Inferior parietal cortex (tissue), 1 donor: ENCODE measurements around the gene AP5S1.
"Not testable (repeated sequence)": the region's sequence is repeated elsewhere in the genome, so short reads cannot be mapped to it uniquely, and the experiment has no call there.

Experiments
- DNase-seq: peaks from one replicate; pipeline ENCODE4 v3.0.0-alpha.2; 2016; ENCODE audit errors: extremely low spot score

The AP5S1 gene

GRCh38 chr20:3789201-3789600, 31.1 kb upstream of the AP5S1 start:
- DNase-seq = not testable (repeated sequence)

DNA sequence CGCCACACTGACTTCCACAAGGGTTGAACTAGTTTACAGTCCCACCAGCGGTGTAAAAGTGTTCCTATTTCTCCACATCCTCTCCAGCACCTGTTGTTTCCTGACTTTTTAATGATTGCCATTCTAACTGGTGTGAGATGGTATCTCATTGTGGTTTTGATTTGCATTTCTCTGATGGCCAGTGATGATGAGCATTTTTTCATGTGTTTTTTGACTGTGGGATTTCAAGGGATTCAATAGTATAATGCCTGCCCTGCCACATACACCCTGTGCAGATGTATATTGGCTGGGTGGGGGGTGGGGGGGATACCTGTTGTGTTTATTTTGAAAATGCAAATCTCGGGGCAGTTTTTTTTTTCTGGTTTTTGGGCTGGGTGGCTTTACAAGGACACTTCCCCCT, 26.2 kb upstream of the AP5S1 start:
- DNase-seq = not testable (repeated sequence)

GRCh38 chr20:3794701-3795420, 25.5 kb upstream of the AP5S1 start:
- no peak for DNase-seq

GRCh38 chr20:3795511-3796468, 24.6 kb upstream of the AP5S1 start, which contains the start of gene CDC25B:
Gene CDC25B, plus strand, starts transcription at chr20:3796310. Its CDS starts 222 bp downstream, at chr20:3796532.
- DNase-seq = peak; percentile 86

DNA sequence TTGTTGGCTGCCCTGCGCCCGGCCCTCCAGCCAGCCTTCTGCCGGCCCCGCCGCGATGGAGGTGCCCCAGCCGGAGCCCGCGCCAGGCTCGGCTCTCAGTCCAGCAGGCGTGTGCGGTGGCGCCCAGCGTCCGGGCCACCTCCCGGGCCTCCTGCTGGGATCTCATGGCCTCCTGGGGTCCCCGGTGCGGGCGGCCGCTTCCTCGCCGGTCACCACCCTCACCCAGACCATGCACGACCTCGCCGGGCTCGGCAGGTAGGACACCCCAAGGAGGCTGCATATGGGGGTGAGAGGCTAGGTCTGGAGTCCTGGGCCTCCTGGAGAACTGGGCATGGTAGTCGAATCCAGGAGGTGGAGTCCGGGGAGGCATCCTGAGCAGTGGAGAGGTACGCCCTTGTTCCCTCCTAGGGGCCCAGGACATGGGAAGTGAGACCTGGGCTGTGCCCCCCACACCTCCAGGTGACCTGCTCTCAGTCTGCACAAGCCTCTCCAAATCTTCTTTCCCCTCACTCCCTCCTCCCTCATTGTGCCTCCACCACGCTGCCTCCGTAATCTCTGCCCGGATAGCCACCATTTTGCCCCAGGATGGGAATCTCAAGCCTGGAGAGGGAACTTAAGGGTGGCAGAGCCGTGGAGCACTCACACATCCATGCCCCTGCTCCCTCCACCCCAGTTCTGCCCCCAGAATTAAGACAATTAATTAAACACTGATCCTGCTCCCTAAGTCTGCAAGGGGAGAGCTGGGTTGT, 23.7 kb upstream of the AP5S1 start:
- DNase-seq = no peak

DNA sequence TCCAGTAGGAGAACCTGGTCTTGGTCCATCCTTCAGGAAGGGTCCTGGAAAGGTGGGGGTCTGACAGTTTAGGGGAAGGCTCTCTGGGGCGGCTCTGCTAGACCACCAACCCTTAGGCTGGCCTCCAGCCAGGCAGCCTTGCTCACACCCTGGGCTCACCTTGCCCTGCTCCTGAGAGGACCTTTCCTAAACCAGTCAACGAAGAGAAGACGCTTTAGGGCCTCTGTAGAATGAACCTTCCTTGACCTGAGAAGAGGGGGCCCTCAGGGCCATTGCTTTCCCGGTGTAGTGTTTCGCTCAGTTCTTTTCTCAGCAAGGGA, 23.2 kb upstream of the AP5S1 start:
- no peak for DNase-seq

GRCh38 chr20:3797592-3798372, 22.6 kb upstream of the AP5S1 start:
- DNase-seq = no peak

DNA sequence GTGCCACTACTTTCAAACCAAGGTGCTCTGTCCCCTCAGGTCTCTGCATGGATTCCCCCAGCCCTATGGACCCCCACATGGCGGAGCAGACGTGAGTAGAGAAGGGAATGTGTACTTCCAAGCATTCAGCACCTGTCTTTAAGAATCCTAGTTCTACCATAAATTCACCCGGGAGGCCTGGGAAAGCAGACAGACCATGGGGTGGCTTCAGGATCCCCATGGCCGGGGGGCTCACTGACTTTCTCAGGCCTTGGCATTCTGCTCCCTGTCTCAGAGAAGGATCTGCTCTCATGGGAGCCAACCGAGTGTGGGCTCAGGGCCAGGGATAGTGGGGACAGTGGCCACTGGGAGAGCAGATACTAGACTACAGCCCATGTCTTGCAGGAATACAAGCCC, 22.0 kb upstream of the AP5S1 start:
- peak; percentile 22 for DNase-seq

DNA sequence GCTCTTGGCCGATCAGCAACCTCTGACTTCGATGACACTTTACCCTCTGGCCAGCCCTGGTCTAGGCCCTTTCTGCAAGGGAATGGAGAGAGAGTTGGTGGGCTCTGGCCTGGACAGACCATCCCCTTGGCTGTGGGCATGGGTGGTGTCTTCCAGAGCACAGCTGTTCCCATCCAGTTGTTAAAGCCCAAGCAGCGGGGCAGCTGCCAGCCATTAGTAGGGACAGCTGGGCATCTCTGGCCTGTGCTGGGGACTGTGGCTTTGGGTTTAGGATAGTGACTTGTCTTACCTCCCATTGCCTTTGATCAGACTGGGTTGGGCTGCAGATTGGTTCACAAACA, 21.5 kb upstream of the AP5S1 start:
- no peak for DNase-seq

- no peak for DNase-seq
These were observed 20.0 kb upstream of the AP5S1 start for GRCh38 chr20:3800256-3800877.

DNA sequence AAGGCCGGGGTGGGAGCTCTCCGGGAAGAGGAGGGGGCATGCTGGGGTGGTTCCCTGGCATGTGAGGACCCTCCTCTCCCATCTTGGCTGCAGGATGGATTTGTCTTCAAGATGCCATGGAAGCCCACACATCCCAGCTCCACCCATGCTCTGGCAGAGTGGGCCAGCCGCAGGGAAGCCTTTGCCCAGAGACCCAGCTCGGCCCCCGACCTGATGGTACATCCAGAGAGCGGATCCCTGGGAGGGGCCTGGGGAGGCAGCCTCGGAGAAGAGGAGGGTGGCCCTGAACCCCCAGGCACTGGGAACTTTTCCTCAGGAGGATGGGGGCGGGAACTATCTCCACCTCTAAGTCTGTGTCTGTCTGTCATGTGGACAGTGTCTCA, 19.5 kb upstream of the AP5S1 start:
- DNase-seq = no peak

DNA sequence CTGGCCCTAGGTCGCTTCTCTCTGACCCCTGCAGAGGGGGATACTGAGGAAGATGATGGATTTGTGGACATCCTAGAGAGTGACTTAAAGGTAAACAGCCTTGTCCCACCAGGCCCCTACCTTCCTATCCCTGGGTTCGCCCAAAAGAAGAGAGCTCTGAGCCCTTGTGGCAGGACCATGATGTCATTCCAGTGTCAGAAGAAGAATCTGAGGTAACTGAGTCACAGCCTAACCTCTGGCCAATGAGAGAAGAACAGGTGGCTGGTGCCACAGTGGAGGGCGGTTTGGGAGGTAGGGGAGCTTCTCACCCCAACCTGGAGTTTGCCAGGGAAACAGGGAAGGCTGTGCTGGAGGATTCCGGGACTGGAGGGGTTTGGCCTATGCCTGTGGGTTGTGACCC, 19.0 kb upstream of the AP5S1 start:
- DNase-seq = no peak

DNA sequence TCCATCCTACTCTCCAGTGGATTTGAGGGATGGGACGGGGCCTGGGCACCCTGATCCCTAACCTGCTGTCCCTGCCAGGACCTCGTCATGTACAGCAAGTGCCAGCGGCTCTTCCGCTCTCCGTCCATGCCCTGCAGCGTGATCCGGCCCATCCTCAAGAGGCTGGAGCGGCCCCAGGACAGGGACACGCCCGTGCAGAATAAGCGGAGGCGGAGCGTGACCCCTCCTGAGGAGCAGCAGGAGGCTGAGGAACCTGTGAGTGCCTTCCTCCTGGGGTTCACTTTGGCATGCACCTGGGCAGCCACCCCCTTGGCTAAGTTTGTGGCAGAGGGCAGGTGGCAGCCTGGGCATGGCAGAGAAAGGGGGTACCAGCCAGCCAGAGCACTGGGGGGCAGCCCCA, 18.5 kb upstream of the AP5S1 start:
- no peak for DNase-seq

GRCh38 chr20:3802524-3803239, 17.7 kb upstream of the AP5S1 start:
- DNase-seq = no peak

DNA sequence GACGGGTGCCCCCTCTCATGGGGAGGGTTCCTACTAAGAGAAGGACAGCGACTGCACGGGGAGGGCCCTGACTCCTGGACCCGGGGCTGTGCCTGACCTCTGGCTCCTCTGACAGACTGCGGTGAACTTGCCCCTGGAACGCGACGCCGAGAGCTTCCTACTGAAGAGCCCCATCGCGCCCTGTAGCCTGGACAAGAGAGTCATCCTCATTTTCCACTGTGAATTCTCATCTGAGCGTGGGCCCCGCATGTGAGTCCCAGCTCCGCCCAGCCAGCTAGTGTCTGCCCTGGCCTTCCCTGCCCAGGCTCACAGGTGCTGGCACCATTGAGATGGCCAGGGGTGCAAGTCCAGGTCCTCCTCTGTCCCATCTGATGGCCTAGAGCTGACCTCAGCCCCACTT, 17.1 kb upstream of the AP5S1 start:
- DNase-seq = no peak

DNA sequence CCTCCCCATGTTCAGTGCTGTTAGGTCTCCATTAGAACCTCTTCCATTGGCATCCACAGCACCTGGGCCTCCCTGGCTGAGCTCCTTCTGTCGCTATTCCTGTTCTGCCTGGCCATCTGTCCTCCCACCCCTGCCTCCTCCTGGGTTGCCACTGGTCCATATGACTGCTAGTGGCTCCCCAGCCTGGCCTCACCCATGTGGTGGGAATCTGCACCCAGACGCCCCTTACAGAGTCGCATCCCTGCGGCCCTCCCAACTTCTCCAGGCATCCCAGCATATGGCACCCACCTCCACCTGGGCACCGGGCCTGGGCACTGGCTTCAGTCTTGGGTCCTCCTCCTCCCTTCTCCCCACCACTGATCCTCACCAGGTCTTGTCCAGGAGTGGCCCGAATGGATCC, 16.5 kb upstream of the AP5S1 start:
- DNase-seq = no peak

GRCh38 chr20:3804254-3804751, 16.0 kb upstream of the AP5S1 start:
- DNase-seq = no peak

- DNase-seq = no peak
These were observed 15.6 kb upstream of the AP5S1 start for GRCh38 chr20:3804781-3805180.

GRCh38 chr20:3808544-3808943, 11.8 kb upstream of the AP5S1 start:
- DNase-seq = no peak
